Measurements from ENCODE around the gene FAM78B.

The FAM78B gene

GRCh38 chr1:166166698-166167571, at the start of gene FAM78B:
FAM78B (minus strand) TSS chr1:166167001; CDS start chr1:166166248, 753 bp downstream.
- peak; percentile 90 for DNase-seq (ENCODE audit: low spot score)

- no peak for DNase-seq (ENCODE audit: low spot score)
Observed at GRCh38 chr1:166202546-166202945, 35.7 kb upstream of the FAM78B start.

GRCh38 chr1:166200743-166201142, 33.9 kb upstream of the FAM78B start:
- DNase-seq (ENCODE audit: low spot score): no peak

GRCh38 chr1:166197597-166197996, 30.8 kb upstream of the FAM78B start:
- no peak for DNase-seq (ENCODE audit: low spot score)

GRCh38 chr1:166197141-166197540, 30.3 kb upstream of the FAM78B start:
- no peak for DNase-seq (ENCODE audit: low spot score)

GRCh38 chr1:166193057-166193698, 26.4 kb upstream of the FAM78B start:
- no peak for DNase-seq (ENCODE audit: low spot score)

- DNase-seq (ENCODE audit: low spot score): no peak
Observed at GRCh38 chr1:166190400-166190799, 23.6 kb upstream of the FAM78B start.

- no peak for DNase-seq (ENCODE audit: low spot score)
Observed at GRCh38 chr1:166189126-166189525, 22.3 kb upstream of the FAM78B start.

GRCh38 chr1:166185526-166185925, 18.7 kb upstream of the FAM78B start:
- no peak for DNase-seq (ENCODE audit: low spot score)

- DNase-seq (ENCODE audit: low spot score): no peak
Observed at GRCh38 chr1:166184897-166185296, 18.1 kb upstream of the FAM78B start.

- DNase-seq (ENCODE audit: low spot score): no peak
Observed at GRCh38 chr1:166184012-166184411, 17.2 kb upstream of the FAM78B start.

GRCh38 chr1:166182281-166182680, 15.5 kb upstream of the FAM78B start:
- DNase-seq (ENCODE audit: low spot score): no peak

GRCh38 chr1:166176416-166176815, 9.6 kb upstream of the FAM78B start:
- DNase-seq (ENCODE audit: low spot score): no peak

GRCh38 chr1:166175032-166175431, 8.2 kb upstream of the FAM78B start:
- DNase-seq (ENCODE audit: low spot score): no peak

GRCh38 chr1:166174108-166174507, 7.3 kb upstream of the FAM78B start:
- DNase-seq (ENCODE audit: low spot score): no peak

- DNase-seq (ENCODE audit: low spot score): no peak
Observed at GRCh38 chr1:166172106-166172505, 5.3 kb upstream of the FAM78B start.

GRCh38 chr1:166170726-166171125, 3.9 kb upstream of the FAM78B start:
- DNase-seq (ENCODE audit: low spot score): no peak

GRCh38 chr1:166170075-166170474, 3.3 kb upstream of the FAM78B start:
- DNase-seq (ENCODE audit: low spot score): no peak

- DNase-seq (ENCODE audit: low spot score): no peak
Observed at GRCh38 chr1:166169182-166169581, 2.4 kb upstream of the FAM78B start.

- no peak for DNase-seq (ENCODE audit: low spot score)
Observed at GRCh38 chr1:166167572-166167925, 748 bp upstream of the FAM78B start.

GRCh38 chr1:166166329-166166697, 488 bp downstream of the FAM78B start:
- DNase-seq (ENCODE audit: low spot score): no peak

- no peak for DNase-seq (ENCODE audit: low spot score)
Observed at GRCh38 chr1:166165661-166166328, 1.0 kb downstream of the FAM78B start.
